ACC112 (cell line): ENCODE data around the gene C16orf96.

Experiments
- H2AFZ ChIP-seq: fragments of 200-600 bp; sonication (generic); one replicate; pipeline ENCODE4 v1.6.0; 2017; ENCODE audit warnings: antibody characterized with exemption, low read length; ENCODE audit not compliant: unreplicated experiment
- H3K27ac ChIP-seq: fragments of 200-600 bp; sonication (generic); 2 replicates; pipeline ENCODE4 v1.5.1; 2014; ENCODE audit warnings: low read depth, mild to moderate bottlenecking, antibody characterized with exemption, low read length, moderate library complexity
- H3K27me3 ChIP-seq: fragments of 200-600 bp; sonication (generic); 2 replicates; pipeline ENCODE4 v1.6.1; 2014; ENCODE audit warnings: mild to moderate bottlenecking, antibody characterized with exemption, low read length, moderate library complexity, mixed read lengths; ENCODE audit not compliant: insufficient read depth
- H3K36me3 ChIP-seq: fragments of 200-600 bp; sonication (generic); 2 replicates; pipeline ENCODE4 v1.6.1; 2016; ENCODE audit warnings: mild to moderate bottlenecking, antibody characterized with exemption, low read length, moderate library complexity, mixed read lengths; ENCODE audit not compliant: insufficient read depth
- H3K4me1 ChIP-seq: fragments of 200-600 bp; sonication (generic); one replicate; pipeline ENCODE4 v1.6.1; 2016; ENCODE audit warnings: low read length, mixed read lengths; ENCODE audit not compliant: insufficient read depth, unreplicated experiment, control insufficient read depth
- H3K4me3 ChIP-seq: fragments of 200-600 bp; sonication (generic); 2 replicates; pipeline ENCODE4 v1.5.1; 2014; ENCODE audit warnings: mild to moderate bottlenecking, low read depth, low read length
- H3K79me2 ChIP-seq: fragments of 200-600 bp; sonication (generic); one replicate; pipeline ENCODE4 v1.6.0; 2016; ENCODE audit warnings: low read length; ENCODE audit not compliant: control insufficient read depth, unreplicated experiment, insufficient read depth

The C16orf96 gene

DNA sequence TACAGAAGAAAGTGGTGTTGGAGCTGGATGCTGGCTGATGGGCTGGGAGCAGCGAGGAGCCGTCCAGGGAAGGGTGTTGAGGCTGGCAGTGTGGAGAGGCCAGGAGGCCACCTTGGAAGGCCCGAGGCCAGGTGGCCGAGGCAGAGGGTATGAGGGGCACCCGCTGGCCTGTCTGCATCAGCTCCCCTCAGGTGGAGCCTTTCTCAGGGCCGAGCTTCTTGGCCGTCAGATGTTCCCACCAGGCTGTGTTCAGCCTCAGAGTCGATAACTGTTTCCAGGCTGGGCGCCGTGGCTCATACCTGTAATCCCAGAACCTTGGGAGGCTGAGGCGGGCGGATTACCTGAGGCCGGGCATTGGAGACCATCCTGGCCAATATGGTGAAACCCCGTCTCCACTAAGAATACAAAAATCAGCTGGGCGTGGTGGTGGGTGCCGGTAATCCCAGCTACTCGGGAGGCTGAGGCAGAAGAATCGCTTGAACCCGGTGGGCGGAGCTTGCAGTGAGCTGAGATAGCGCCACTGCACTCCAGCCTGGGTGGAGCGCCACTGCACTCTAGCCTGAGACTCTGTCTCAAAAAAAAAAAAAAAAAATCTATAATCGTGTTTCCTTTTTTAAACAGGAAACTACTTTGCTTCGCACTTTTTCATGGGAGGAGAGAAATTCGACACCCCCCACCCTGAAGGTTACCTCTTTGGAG lies 93.8 kb downstream of the C16orf96 start:
- H2AFZ ChIP-seq = no peak overlapping the region
- no peaks in the 10 kb centered on the region for H3K27me3 ChIP-seq
- H3K36me3 ChIP-seq = peaks cover 8% of the 10 kb centered on the region; the same call in 1 of the 2 replicates
- H3K4me1 ChIP-seq = no peaks in the 10 kb centered on the region
- H3K4me3 ChIP-seq = no peak overlapping the region
- no peak overlapping the region for H3K27ac ChIP-seq
- peaks cover 30% of the 10 kb centered on the region for H3K79me2 ChIP-seq
